Type B pancreatic cell (in vitro differentiated cells): ENCODE measurements around the gene GPX2. TPM values are rescaled to one million over a fixed set of nuclear protein-coding genes. Genes with fewer than 3 reads are reported as not detected.
"Not testable (repeated sequence)": the region's sequence is repeated elsewhere in the genome, so short reads cannot be mapped to it uniquely, and the experiment has no call there.

ENCODE experiments used
- DNase-seq: peaks from one replicate; pipeline ENCODE4 v3.0.0; 2021; ENCODE audit warnings: mixed read lengths; ENCODE audit not compliant: unreplicated experiment; ENCODE audit errors: extremely low spot score
- H3K27ac Mint-ChIP-seq: 2 replicates; pipeline ENCODE4 v1.8.0; 2021; ENCODE audit warnings: mild to moderate bottlenecking, mixed read lengths
- H3K27me3 Mint-ChIP-seq: 2 replicates; pipeline ENCODE4 v1.8.0; 2021; ENCODE audit warnings: mixed read lengths
- H3K36me3 Mint-ChIP-seq: 2 replicates; pipeline ENCODE4 v1.8.0; 2021; ENCODE audit warnings: mixed read lengths
- H3K4me1 Mint-ChIP-seq: one replicate; pipeline ENCODE4 v1.8.0; 2021; ENCODE audit warnings: mixed read lengths; ENCODE audit not compliant: unreplicated experiment
- H3K4me3 Mint-ChIP-seq: 2 replicates; pipeline ENCODE4 v1.8.0; 2021; ENCODE audit warnings: mild to moderate bottlenecking, mixed read lengths
- H3K9me3 Mint-ChIP-seq: 2 replicates; pipeline ENCODE4 v1.8.0; 2021; ENCODE audit warnings: mixed read lengths
- total RNA-seq: library from RNA; stranded (reverse); gene quantifications from 2 replicates; pipeline ENCODE4 v1.2.1, GENCODE V29; 2021; ENCODE audit warnings: low replicate concordance
- TF ChIP-seq, protein P1 (sequence below): fragments of 200-600 bp; sonication (generic); conservative IDR thresholded peaks from 2 replicates; pipeline ENCODE4 v1.5.0; 2021; ENCODE audit warnings: antibody characterized with exemption, mild to moderate bottlenecking

The GPX2 gene
- total RNA-seq, 1 donor from 2014 or later: 39.2 TPM

DNA sequence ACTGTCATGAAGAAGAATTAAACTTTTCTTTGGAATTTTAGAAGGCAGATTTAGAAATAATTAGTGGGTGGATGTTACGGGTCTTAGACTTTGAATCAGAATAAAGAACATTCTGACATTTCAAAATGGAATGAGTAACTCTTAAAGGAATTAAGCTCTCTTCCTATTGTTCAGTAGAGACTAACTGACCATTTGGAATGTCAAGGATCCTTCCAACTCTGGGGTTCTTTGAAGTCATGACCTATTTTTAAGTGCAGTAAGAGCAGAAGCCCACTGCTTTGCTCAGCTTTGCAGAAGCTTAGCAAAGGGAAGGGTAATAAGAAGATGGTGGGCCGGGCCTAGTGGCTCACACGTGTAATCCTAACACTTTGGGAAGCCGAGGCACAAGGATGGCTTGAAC, 24.3 kb downstream of the GPX2 start:
- Mint-ChIP-seq H3K4me1 (peaks cover 16% of the 10 kb centered on the region), H3K36me3 (peaks cover 4% of the 10 kb centered on the region), H3K4me3 (no peak overlapping the region), H3K9me3 (no peaks in the 10 kb centered on the region), H3K27ac (no peak overlapping the region), H3K27me3 (no peaks in the 10 kb centered on the region)
- TF ChIP-seq, protein P1, sequence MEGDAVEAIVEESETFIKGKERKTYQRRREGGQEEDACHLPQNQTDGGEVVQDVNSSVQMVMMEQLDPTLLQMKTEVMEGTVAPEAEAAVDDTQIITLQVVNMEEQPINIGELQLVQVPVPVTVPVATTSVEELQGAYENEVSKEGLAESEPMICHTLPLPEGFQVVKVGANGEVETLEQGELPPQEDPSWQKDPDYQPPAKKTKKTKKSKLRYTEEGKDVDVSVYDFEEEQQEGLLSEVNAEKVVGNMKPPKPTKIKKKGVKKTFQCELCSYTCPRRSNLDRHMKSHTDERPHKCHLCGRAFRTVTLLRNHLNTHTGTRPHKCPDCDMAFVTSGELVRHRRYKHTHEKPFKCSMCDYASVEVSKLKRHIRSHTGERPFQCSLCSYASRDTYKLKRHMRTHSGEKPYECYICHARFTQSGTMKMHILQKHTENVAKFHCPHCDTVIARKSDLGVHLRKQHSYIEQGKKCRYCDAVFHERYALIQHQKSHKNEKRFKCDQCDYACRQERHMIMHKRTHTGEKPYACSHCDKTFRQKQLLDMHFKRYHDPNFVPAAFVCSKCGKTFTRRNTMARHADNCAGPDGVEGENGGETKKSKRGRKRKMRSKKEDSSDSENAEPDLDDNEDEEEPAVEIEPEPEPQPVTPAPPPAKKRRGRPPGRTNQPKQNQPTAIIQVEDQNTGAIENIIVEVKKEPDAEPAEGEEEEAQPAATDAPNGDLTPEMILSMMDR: no peak
- DNase-seq: no peak

DNA sequence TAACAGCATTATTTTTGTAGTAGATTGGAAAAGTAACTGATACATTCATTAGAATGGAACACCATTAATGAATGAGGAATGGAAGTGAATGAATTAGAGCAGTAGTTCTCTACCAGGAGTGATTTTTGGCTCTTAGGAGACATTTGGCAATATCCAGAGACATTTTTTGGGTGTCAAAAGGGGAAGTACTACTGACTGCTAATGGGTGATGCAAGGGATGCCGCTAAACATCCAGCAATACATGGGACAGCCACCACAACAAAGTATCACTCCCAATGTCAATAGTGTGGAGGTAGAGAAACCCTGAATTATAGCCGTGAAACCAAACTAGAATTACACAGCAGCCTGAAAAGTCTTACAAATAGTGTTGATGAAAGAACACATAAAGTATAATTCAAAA, 26.7 kb downstream of the GPX2 start:
- no peak for DNase-seq
- H3K9me3 Mint-ChIP-seq: no peaks in the 10 kb centered on the region
- H3K27ac Mint-ChIP-seq: no peak overlapping the region
- TF ChIP-seq, protein P1: no peak
- H3K4me1 Mint-ChIP-seq: peaks cover 16% of the 10 kb centered on the region
- no peaks in the 10 kb centered on the region for H3K36me3 Mint-ChIP-seq
- no peaks in the 10 kb centered on the region for H3K27me3 Mint-ChIP-seq
- peak overlapping the region; percentile 91 for H3K4me3 Mint-ChIP-seq

DNA sequence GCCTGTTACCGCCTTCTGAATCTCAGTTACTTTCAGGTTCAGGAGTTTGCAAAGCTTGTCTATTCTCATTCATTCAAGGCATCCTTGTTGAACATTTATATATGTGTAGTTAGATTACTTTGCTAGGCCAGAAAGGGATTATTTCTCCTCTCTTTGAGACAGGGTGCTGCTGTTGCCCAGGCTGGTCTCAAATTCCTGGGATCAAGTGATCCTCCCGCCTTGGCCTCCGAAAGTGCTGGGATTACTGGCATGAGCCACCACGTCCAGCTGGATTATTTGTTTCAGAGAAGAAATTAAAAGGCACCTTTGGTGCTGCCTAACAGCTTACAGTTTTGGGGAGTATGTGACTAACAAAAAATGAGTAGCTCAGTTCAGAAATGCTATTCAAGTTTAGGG, 27.5 kb downstream of the GPX2 start:
- peak overlapping the region; percentile 89 for H3K27ac Mint-ChIP-seq
- H3K9me3 Mint-ChIP-seq: no peaks in the 10 kb centered on the region
- H3K36me3 Mint-ChIP-seq: no peaks in the 10 kb centered on the region
- peaks cover 16% of the 10 kb centered on the region for H3K4me1 Mint-ChIP-seq
- peak overlapping the region; percentile 91 for H3K4me3 Mint-ChIP-seq
- DNase-seq: no peak
- TF ChIP-seq, protein P1: no peak
- peaks cover 3% of the 10 kb centered on the region for H3K27me3 Mint-ChIP-seq

DNA sequence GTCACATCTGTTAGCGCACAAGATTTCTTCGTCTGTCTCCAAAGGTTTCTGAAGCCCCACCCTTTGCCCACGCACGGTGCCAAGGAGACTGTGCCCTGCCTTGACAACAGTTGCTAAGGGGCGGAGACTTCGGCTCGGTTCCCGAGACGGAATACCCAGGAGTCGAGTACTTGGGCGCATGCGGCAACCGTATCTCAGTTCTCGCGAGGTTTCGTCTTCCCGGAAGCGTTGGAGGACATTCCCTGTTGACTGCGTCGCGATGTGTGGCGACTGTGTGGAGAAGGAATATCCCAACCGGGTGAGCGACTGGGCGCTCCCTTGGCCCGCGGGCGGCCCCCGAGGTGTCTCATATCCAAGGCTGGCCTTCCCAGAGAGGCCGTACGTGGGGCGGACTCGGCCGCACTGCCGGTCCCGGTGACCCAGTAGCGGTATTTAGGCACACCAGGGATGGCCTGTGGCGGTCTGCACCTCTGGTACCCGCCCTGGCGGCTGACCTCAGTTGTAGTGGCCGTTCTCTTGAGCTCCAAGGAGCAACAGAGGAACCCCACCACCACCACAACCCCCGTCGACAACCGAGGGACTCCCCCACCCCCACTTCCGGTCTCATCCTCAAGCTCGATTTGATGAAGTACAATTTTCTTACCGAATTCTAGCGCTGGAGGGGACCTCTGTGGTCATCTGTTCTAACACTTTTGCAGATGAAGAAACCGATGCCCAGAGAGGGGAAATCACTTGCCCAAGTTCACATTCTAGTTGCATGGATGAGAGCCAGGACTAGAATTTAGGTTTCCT, 28.1 kb downstream of the GPX2 start, which contains the start of gene CHURC1:
Gene CHURC1, plus strand, starts transcription at position 219 of the 792 bp plus-strand sequence. Its CDS starts 41 bp downstream, at position 260.
- peaks cover 3% of the 10 kb centered on the region for H3K27me3 Mint-ChIP-seq
- no peaks in the 10 kb centered on the region for H3K36me3 Mint-ChIP-seq
- peaks cover 16% of the 10 kb centered on the region for H3K4me1 Mint-ChIP-seq

DNA sequence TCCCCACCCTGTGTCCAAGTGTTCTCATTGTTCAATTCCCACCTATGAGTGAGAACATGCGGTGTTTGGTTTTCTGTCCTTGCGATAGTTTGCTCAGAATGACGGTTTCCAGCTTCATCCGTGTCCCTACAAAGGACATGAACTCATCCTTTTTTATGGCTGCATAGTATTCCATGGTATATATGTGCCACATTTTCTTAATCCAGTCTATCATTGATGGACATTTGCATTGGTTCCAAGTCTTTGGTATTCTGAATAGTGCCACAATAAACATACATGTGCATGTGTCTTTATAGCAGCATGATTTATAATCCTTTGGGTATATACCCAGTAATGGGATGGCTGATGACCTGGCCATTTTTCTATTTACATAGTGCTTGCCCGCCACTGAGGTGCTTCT, 29.1 kb downstream of the GPX2 start:
- H3K4me1 Mint-ChIP-seq: peaks cover 16% of the 10 kb centered on the region
- H3K9me3 Mint-ChIP-seq, DNase-seq, H3K27me3 Mint-ChIP-seq, H3K36me3 Mint-ChIP-seq: not testable (repeated sequence)
- peak overlapping the region; percentile 89 for H3K27ac Mint-ChIP-seq
- peak overlapping the region; percentile 91 for H3K4me3 Mint-ChIP-seq

More for the DNA sequence above, 28.1 kb downstream of the GPX2 start, which contains the start of gene CHURC1:
- Mint-ChIP-seq H3K9me3 (no peaks in the 10 kb centered on the region), H3K27ac (peak within 1 kb of the TSS; percentile 89), H3K4me3 (peak within 1 kb of the TSS; percentile 91)
- DNase-seq: peak; percentile 93
- TF ChIP-seq, protein P1: no peak

DNA sequence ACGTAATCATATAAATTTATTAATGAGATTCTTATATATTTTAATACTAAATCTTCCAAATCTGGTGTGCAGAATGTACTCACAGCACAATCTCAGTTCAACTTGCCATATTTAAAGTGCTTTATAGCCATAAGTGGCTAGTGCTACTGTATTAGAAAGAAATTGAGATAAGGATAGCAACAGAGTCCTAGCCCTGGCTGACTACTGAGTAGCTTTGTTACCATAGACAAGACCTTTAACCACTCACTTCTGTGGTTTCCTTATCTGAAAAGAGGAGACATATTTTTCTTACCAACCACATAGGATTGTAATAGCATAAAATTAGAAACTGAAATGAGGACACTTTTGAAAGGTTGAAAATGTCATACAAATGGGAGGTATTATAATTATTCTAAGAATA, 30.3 kb downstream of the GPX2 start:
- Mint-ChIP-seq H3K9me3 (no peaks in the 10 kb centered on the region), H3K36me3 (no peaks in the 10 kb centered on the region), H3K27me3 (peaks cover 3% of the 10 kb centered on the region), H3K27ac (no peak overlapping the region), H3K4me1 (peaks cover 16% of the 10 kb centered on the region), H3K4me3 (no peak overlapping the region)
- TF ChIP-seq, protein P1: no peak
- DNase-seq: no peak
